B cell (primary cell): ENCODE data around the gene LTBP2. TPM values are rescaled to one million over a fixed set of nuclear protein-coding genes. Genes with fewer than 3 reads are reported as not detected.

Experiments
- ATAC-seq: fragments of 200-7000 bp; cut with Tn5 transposase; one replicate; pipeline ENCODE4 v1.10.0; 2021; ENCODE audit warnings: low read depth, mild to moderate bottlenecking, moderate number of reproducible peaks, moderate library complexity
- CTCF ChIA-PET: fragments of 350-600 bp; sonication (Branson Sonifier 250); formaldehyde crosslinking; loops from one replicate; lab custom pipeline; 2021; ENCODE audit warnings: antibody characterized with exemption, inconsistent platforms; lab: Charles Lee
- POLR2A ChIA-PET: fragments of 350-600 bp; sonication (Branson Sonifier 250); formaldehyde crosslinking; loops from one replicate; lab custom pipeline; 2021; ENCODE audit warnings: antibody characterized with exemption; lab: Charles Lee
- DNase-seq: peaks from one replicate; pipeline ENCODE4 v3.0.0; 2013
- H2AFZ ChIP-seq: 2 replicates; pipeline ENCODE4 v1.6.1; 2012; ENCODE audit warnings: mild to moderate bottlenecking, low read depth, low read length; ENCODE audit not compliant: insufficient read depth, poor library complexity, severe bottlenecking
- H3K27ac ChIP-seq, 2 donors: 1 replicate in 1 of 2; 2 replicates in 1 of 2; pipeline ENCODE4 v1.5.1; 2012 to 2013; ENCODE audit warnings: low read length in 2 of 2, mild to moderate bottlenecking in 2 of 2, moderate library complexity in 1 of 2
- H3K27me3 ChIP-seq, 4 experiments: fragments of 200-600 bp in 1 of 4; sonication (generic) in 1 of 4; replicated peaks in 1 of 4; 1 replicate in 2 of 4; 2 replicates in 2 of 4; pipeline versions ENCODE4 v1.6.1 to v1.7.0; 2013 to 2016; ENCODE audit warnings: low read length in 3 of 4, mild to moderate bottlenecking in 2 of 4, mixed read lengths in 1 of 4, moderate library complexity in 1 of 4; ENCODE audit not compliant: insufficient read depth in 4 of 4, control insufficient read depth in 3 of 4; ENCODE audit errors: control extremely low read depth in 1 of 4
- H3K36me3 ChIP-seq, 2 experiments: replicated peaks in 1 of 2; 1 replicate in 1 of 2; 2 replicates in 1 of 2; pipeline versions ENCODE4 v1.6.1 to v1.7.1; 2013; ENCODE audit warnings: low read length in 1 of 2; ENCODE audit not compliant: insufficient read depth in 2 of 2, control insufficient read depth in 1 of 2; ENCODE audit errors: control extremely low read depth in 1 of 2, extremely low read depth in 1 of 2
- H3K4me1 ChIP-seq, 2 donors: fragments of 200-600 bp in 1 of 2; sonication (generic) in 1 of 2; 1 replicate in 1 of 2; 2 replicates in 1 of 2; pipeline versions ENCODE4 v1.5.1 to v1.6.1; 2013 to 2017; ENCODE audit warnings: low read length in 2 of 2; ENCODE audit not compliant: control insufficient read depth in 2 of 2, insufficient read depth in 2 of 2
- H3K4me2 ChIP-seq: replicated peaks from 2 replicates; pipeline ENCODE3; 2012; ENCODE audit warnings: mild to moderate bottlenecking, low read depth, low read length; ENCODE audit not compliant: poor library complexity, severe bottlenecking
- H3K4me3 ChIP-seq, 5 experiments: fragments of 200-600 bp in 1 of 5; sonication (generic) in 1 of 5; 1 replicate in 3 of 5; 2 replicates in 2 of 5; pipeline versions ENCODE4 v1.5.1 to v1.7.0; 2011 to 2016; ENCODE audit warnings: low read length in 4 of 5, mild to moderate bottlenecking in 4 of 5, low read depth in 2 of 5, control low read depth in 1 of 5, moderate library complexity in 1 of 5; ENCODE audit not compliant: insufficient read depth in 1 of 5; ENCODE audit errors: control extremely low read depth in 1 of 5, extremely low read depth in 1 of 5
- H3K79me2 ChIP-seq: fragments of 200-600 bp; sonication (generic); one replicate; pipeline ENCODE4 v1.6.0; 2016; ENCODE audit warnings: low read length; ENCODE audit not compliant: control insufficient read depth, insufficient read depth
- H3K9ac ChIP-seq: fragments of 200-600 bp; sonication (generic); 2 replicates; pipeline ENCODE4 v1.6.1; 2017; ENCODE audit warnings: mild to moderate bottlenecking, low read length, moderate library complexity
- H3K9me3 ChIP-seq, 3 donors: one replicate each; pipeline versions ENCODE4 v1.6.1 to v1.7.1; 2013; ENCODE audit warnings: low read length in 2 of 3; ENCODE audit not compliant: control insufficient read depth in 2 of 3, insufficient read depth in 1 of 3; ENCODE audit errors: control extremely low read depth in 1 of 3
- H4K20me1 ChIP-seq: 2 replicates; pipeline ENCODE4 v1.6.0; 2012; ENCODE audit warnings: mild to moderate bottlenecking, low read length; ENCODE audit not compliant: insufficient read depth, control insufficient read depth, poor library complexity, severe bottlenecking
- H3K27ac Mint-ChIP-seq: one replicate; pipeline ENCODE4 v1.8.0; 2021; ENCODE audit warnings: mixed read lengths
- H3K27me3 Mint-ChIP-seq: one replicate; pipeline ENCODE4 v1.8.0; 2021; ENCODE audit warnings: mixed read lengths
- H3K4me1 Mint-ChIP-seq: one replicate; pipeline ENCODE4 v1.8.0; 2021; ENCODE audit warnings: mixed read lengths
- H3K4me3 Mint-ChIP-seq: one replicate; pipeline ENCODE4 v1.8.0; 2021; ENCODE audit warnings: mixed read lengths
- H3K9me3 Mint-ChIP-seq: one replicate; pipeline ENCODE4 v1.8.0; 2022; ENCODE audit warnings: mixed read lengths; ENCODE audit not compliant: insufficient read depth
- CTCF ChIP-seq: fragments of 200-600 bp; IDR thresholded peaks from one replicate; pipeline ENCODE4 v1.8.0; 2022; ENCODE audit warnings: antibody characterized with exemption, mild to moderate bottlenecking
- EZH2 ChIP-seq: IDR thresholded peaks from 2 replicates; pipeline ENCODE4 v1.6.1; 2012; ENCODE audit warnings: borderline replicate concordance, low read depth, mild to moderate bottlenecking, moderate library complexity, low read length; ENCODE audit not compliant: insufficient read depth, poor library complexity, severe bottlenecking
- WGBS: methylation state at CpG from one replicate; pipeline ENCODE4 v1.1.5; 2013; ENCODE audit warnings: missing lambda C conversion rate; ENCODE audit not compliant: insufficient coverage; 5-methylcytosine and 5-hydroxymethylcytosine counted together
- intact Hi-C: fragments of 100-400 bp; cut with micrococcal nuclease; formaldehyde crosslinking; loops from one replicate; pipeline ENCODE4 v1.10.0; 2022
- polyA plus RNA-seq: library from polyadenylated mRNA; depleted of rRNA; stranded (reverse); fragments of >200 nt; gene quantifications from 2 replicates; pipeline ENCODE4 v1.2.3, GENCODE V29; 2012
- total RNA-seq, 2 donors: library from RNA; stranded (reverse); fragments of 120-200 nt in 1 of 2; gene quantifications; 1 replicate in 1 of 2; 2 replicates in 1 of 2; pipeline versions ENCODE4 v1.2.3 to v1.2.4, GENCODE V29; 2013 to 2022

Gene LTBP2
- total and polyA plus RNA-seq, 2 donors (not counting 1 experiment from before 2014, with no cell fraction given): 0.12 to 0.22 TPM

DNA sequence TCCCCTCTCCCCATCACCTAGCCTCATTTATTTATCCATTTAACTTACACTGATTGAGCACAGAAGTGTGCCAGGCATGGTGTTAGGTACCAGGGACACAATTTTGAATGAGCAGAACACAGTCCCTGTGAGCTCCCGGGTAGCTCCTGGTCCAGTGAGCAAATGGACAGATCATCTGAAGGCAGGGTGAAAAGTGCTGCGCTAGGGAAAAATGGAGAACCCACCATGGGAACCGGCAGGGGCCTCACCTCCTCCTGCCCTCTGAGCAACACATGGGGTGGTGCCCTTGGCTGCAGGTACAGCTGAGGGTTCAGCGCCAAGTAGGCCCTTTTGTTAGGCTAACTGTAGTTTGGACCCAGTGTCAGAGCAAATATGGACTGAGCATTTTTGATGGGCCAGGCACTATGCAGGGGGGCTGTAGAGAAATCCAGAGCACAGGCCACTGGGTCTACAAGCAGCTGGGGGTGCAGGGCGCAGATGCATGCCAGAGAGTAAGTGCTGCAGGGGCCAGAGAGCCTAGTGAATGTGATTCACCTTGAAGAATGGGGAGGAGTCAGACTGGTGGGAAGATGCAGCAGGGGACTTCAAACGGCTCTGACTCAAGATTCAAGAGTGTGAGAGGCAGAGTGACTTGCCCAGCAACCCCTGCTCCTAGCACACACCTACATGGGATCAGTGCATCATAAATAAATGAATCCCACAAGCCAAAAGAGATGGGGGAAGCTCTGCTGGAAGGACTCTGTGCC, 28.2 kb downstream of the LTBP2 start:
- Histone ChIP-seq H2AFZ (no peak overlapping the region), H3K4me1 (no peaks in the 10 kb centered on the region), H3K79me2 (no peaks in the 10 kb centered on the region), H3K9ac (no peak overlapping the region), H3K27ac (no peak overlapping the region), H3K27me3 (no peaks in the 10 kb centered on the region), H3K4me3 (no peak overlapping the region), H3K9me3 (peaks cover 0 to 3% (median 0%) of the 10 kb centered on the region in 3 donors), H4K20me1 (no peaks in the 10 kb centered on the region), H3K4me2 (no peak overlapping the region), H3K36me3 (no peaks in the 10 kb centered on the region)
- Mint-ChIP-seq H3K9me3 (no peaks in the 10 kb centered on the region), H3K4me3 (no peak overlapping the region), H3K4me1 (no peaks in the 10 kb centered on the region), H3K27ac (no peak overlapping the region), H3K27me3 (peaks cover 7% of the 10 kb centered on the region)
- WGBS: 93% methylated on average over 6 of the region's 6 CpGs
- ATAC-seq: no peak
- no peak for TF ChIP-seq EZH2
- TF ChIP-seq CTCF: no peak
- no peak for DNase-seq
- CTCF ChIA-PET: no interaction called here
- intact Hi-C loops: no loop called here
- POLR2A ChIA-PET: no interaction called here

- POLR2A ChIA-PET: no interaction called here
- H3K27ac Mint-ChIP-seq: no peak overlapping the region
Measured at GRCh38 chr14:74582910-74583581, 29.0 kb downstream of the LTBP2 start.

More at GRCh38 chr14:74582910-74583581, 29.0 kb downstream of the LTBP2 start:
- CTCF ChIA-PET: no interaction called here
- H3K9me3 Mint-ChIP-seq: no peaks in the 10 kb centered on the region
- H4K20me1 ChIP-seq: no peaks in the 10 kb centered on the region
- H3K4me3 ChIP-seq: no peak overlapping the region
- no peak for ATAC-seq
- no peak overlapping the region for H3K4me2 ChIP-seq
- intact Hi-C loops: no loop called here
- TF ChIP-seq CTCF (no peak), EZH2 (no peak)
- no peak overlapping the region for H3K27ac ChIP-seq
- no peak overlapping the region for H3K4me3 Mint-ChIP-seq
- H3K36me3 ChIP-seq: no peaks in the 10 kb centered on the region
- H3K27me3 ChIP-seq: no peaks in the 10 kb centered on the region
- no peaks in the 10 kb centered on the region for H3K4me1 ChIP-seq
- H3K9me3 ChIP-seq: peaks cover 0 to 3% (median 0%) of the 10 kb centered on the region in 3 donors
- no peak overlapping the region for H2AFZ ChIP-seq
- WGBS: 100% methylated on average over 1 of the region's 1 CpG
- DNase-seq: no peak
- H3K79me2 ChIP-seq: no peaks in the 10 kb centered on the region
- H3K9ac ChIP-seq: no peak overlapping the region
- peaks cover 7% of the 10 kb centered on the region for H3K27me3 Mint-ChIP-seq
- no peaks in the 10 kb centered on the region for H3K4me1 Mint-ChIP-seq
